ENCODE measurements around the gene FOXI2.

Gene FOXI2

GRCh38 chr10:127757033-127757432 is 20.0 kb downstream of the FOXI2 start:
- no peak for ATAC-seq (replicated peaks; ENCODE audit: extremely low read depth, poor library complexity, severe bottlenecking)
- Mint-ChIP-seq H3K9me3 (no peaks in the 10 kb centered on the region), H3K36me3 (ENCODE audit: insufficient read depth) (no peaks in the 10 kb centered on the region), H3K4me1 (no peaks in the 10 kb centered on the region), H3K27me3 (peaks cover 32% of the 10 kb centered on the region), H3K4me3 (no peak overlapping the region), H3K27ac (ENCODE audit: low read depth) (no peak overlapping the region)
- no peak for DNase-seq (ENCODE audit: low spot score in 2 of 2)

GRCh38 chr10:127759276-127759675 is 22.3 kb downstream of the FOXI2 start:
- DNase-seq (ENCODE audit: low spot score in 2 of 2) (no peak), ATAC-seq (replicated peaks; ENCODE audit: extremely low read depth, poor library complexity, severe bottlenecking) (no peak)
- peaks cover 40% of the 10 kb centered on the region for H3K27me3 Mint-ChIP-seq

GRCh38 chr10:127762925-127763324 is 25.9 kb downstream of the FOXI2 start:
- H3K4me1 Mint-ChIP-seq: no peaks in the 10 kb centered on the region
- H3K9me3 Mint-ChIP-seq: no peaks in the 10 kb centered on the region
- ATAC-seq (replicated peaks; ENCODE audit: extremely low read depth, poor library complexity, severe bottlenecking) (no peak), DNase-seq (ENCODE audit: low spot score in 2 of 2) (no peak)
- peaks cover 60% of the 10 kb centered on the region for H3K27me3 Mint-ChIP-seq
- no peak overlapping the region for H3K27ac Mint-ChIP-seq (ENCODE audit: low read depth)
- no peaks in the 10 kb centered on the region for H3K36me3 Mint-ChIP-seq (ENCODE audit: insufficient read depth)
- H3K4me3 Mint-ChIP-seq: no peak overlapping the region

More at GRCh38 chr10:127759276-127759675, 22.3 kb downstream of the FOXI2 start:
- H3K4me1 Mint-ChIP-seq: no peaks in the 10 kb centered on the region
- H3K27ac Mint-ChIP-seq (ENCODE audit: low read depth): no peak overlapping the region
- H3K4me3 Mint-ChIP-seq: no peak overlapping the region
- H3K36me3 Mint-ChIP-seq (ENCODE audit: insufficient read depth): no peaks in the 10 kb centered on the region
- H3K9me3 Mint-ChIP-seq: no peaks in the 10 kb centered on the region

GRCh38 chr10:127774766-127775559 is 38.0 kb downstream of the FOXI2 start:
- DNase-seq (ENCODE audit: low spot score in 2 of 2): no peak
- Mint-ChIP-seq H3K9me3 (no peaks in the 10 kb centered on the region), H3K36me3 (ENCODE audit: insufficient read depth) (no peaks in the 10 kb centered on the region), H3K27ac (ENCODE audit: low read depth) (no peak overlapping the region), H3K27me3 (peaks cover 17% of the 10 kb centered on the region), H3K4me3 (no peak overlapping the region), H3K4me1 (no peaks in the 10 kb centered on the region)
- ATAC-seq (replicated peaks; ENCODE audit: extremely low read depth, poor library complexity, severe bottlenecking): no peak

GRCh38 chr10:127776816-127777215 is 39.8 kb downstream of the FOXI2 start:
- DNase-seq (ENCODE audit: low spot score in 2 of 2) (no peak), ATAC-seq (replicated peaks; ENCODE audit: extremely low read depth, poor library complexity, severe bottlenecking) (no peak)
- Mint-ChIP-seq H3K27me3 (peaks cover 28% of the 10 kb centered on the region), H3K36me3 (ENCODE audit: insufficient read depth) (no peaks in the 10 kb centered on the region), H3K4me3 (no peak overlapping the region), H3K9me3 (no peaks in the 10 kb centered on the region), H3K27ac (ENCODE audit: low read depth) (no peak overlapping the region), H3K4me1 (no peaks in the 10 kb centered on the region)

- Mint-ChIP-seq H3K9me3 (no peaks in the 10 kb centered on the region), H3K27me3 (peaks cover 46% of the 10 kb centered on the region), H3K4me1 (no peaks in the 10 kb centered on the region), H3K4me3 (no peak overlapping the region), H3K27ac (ENCODE audit: low read depth) (no peak overlapping the region), H3K36me3 (ENCODE audit: insufficient read depth) (no peaks in the 10 kb centered on the region)
- no peak for DNase-seq (ENCODE audit: low spot score in 2 of 2)
- ATAC-seq (replicated peaks; ENCODE audit: extremely low read depth, poor library complexity, severe bottlenecking): no peak
Observed at GRCh38 chr10:127781412-127781811, 44.4 kb downstream of the FOXI2 start.

GRCh38 chr10:127787873-127788272 is 50.9 kb downstream of the FOXI2 start:
- no peaks in the 10 kb centered on the region for H3K4me1 Mint-ChIP-seq
- peaks cover 19% of the 10 kb centered on the region for H3K27me3 Mint-ChIP-seq
- H3K4me3 Mint-ChIP-seq: no peak overlapping the region
- H3K27ac Mint-ChIP-seq (ENCODE audit: low read depth): no peak overlapping the region
- ATAC-seq (replicated peaks; ENCODE audit: extremely low read depth, poor library complexity, severe bottlenecking) (no peak), DNase-seq (ENCODE audit: low spot score in 2 of 2) (no peak)
- H3K9me3 Mint-ChIP-seq: no peaks in the 10 kb centered on the region
- no peaks in the 10 kb centered on the region for H3K36me3 Mint-ChIP-seq (ENCODE audit: insufficient read depth)

GRCh38 chr10:127790066-127790624 is 53.2 kb downstream of the FOXI2 start:
- no peak for ATAC-seq (replicated peaks; ENCODE audit: extremely low read depth, poor library complexity, severe bottlenecking)
- Mint-ChIP-seq H3K36me3 (ENCODE audit: insufficient read depth) (no peaks in the 10 kb centered on the region), H3K4me1 (no peaks in the 10 kb centered on the region), H3K27me3 (peaks cover 12% of the 10 kb centered on the region), H3K4me3 (no peak overlapping the region), H3K27ac (ENCODE audit: low read depth) (no peak overlapping the region), H3K9me3 (no peaks in the 10 kb centered on the region)
- no peak for DNase-seq (ENCODE audit: low spot score in 2 of 2)
